HG02642 (cell line): Measurements from ENCODE around the gene ZFYVE27.

Experiments used
- ATAC-seq: cut with Tn5 transposase; IDR thresholded peaks from one replicate; pipeline ENCODE4 v1.9.1; 2021; ENCODE audit warnings: mild to moderate bottlenecking; ENCODE audit not compliant: unreplicated experiment, poor library complexity

Gene ZFYVE27

DNA sequence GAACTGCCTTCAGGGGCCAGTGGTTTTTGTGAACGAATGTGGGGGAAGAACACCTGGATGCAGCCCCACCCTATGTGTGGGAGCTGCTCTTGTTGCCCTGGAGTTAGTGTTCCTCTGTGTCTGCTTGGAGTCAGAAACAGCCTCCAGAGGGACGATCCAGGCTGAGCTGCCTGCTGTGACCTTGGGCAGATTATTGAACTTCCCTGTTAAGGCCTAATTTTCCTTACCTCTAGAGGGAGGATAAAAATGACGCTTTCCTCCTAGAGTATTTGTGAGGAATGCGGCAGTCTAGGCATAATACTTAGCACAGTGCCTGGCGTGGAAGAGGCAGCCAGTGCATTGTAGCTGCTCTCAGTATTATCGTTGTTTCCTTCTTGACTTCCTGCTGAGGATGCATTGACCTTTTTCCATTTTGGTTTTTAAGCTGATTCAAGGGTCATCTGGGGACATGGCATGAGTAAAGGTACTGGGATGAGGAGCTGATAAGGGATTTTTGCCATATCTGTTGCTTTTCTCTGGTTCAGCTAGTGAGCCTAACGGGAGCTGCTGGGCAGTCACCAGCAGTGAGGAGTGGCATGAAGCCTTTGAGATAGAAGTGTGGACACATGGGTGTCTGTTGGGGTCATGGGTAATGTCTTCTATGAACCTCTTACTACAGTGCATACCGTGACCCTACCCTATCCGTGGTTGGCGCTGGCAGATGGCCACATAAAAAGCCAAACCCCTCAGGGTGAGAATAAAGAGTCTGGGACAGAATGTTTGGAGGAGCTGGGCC, 6.4 kb downstream of the ZFYVE27 start:
- ATAC-seq: no peak

DNA sequence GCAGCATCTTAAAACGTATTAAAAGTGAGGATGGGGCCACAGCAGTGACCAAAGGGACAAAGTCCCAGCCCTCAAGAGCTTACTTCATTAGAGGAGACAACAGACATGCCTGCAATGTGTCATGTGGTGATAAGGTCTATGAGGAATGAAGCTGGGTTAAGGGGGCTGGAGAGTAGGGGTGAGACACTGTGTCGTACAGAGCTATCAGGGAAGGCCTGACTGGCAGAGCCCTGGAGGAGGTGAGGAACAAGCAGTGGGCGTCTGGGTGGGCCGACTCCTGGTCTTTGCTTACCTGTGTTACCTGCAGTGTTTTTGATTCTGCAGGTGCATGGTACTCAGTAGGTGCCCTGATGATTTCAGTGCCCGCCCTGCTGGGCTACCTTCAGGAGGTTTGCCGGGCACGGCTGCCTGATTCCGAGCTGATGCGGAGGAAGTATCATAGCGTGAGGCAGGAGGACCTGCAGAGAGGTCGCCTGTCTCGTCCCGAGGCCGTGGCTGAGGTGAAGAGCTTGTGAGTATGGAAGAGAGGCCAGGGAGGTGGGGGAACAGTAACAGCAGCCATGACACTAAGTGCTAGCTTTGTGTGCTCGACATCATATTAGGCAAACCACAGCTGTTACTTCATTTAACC, 7.6 kb downstream of the ZFYVE27 start:
- no peak for ATAC-seq

DNA sequence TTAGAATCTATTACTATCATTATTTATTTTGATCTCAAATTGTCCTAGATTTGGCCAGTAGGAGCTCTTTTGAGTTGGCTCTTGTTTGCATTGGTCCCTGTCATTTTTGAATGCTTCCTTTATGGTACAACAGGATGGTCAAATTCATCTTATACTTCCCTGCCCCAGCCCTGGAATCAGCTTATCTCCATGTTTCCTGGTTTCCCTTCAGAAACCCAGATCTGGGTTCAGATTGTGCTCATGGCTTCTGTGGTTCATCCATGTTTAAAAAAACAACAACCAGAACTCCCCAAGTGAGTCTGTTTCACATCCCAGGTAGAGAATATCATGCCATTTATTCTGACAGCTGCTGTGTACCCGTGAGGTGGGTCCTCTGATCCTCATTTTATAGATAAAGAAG, 10.6 kb downstream of the ZFYVE27 start:
- ATAC-seq: no peak

DNA sequence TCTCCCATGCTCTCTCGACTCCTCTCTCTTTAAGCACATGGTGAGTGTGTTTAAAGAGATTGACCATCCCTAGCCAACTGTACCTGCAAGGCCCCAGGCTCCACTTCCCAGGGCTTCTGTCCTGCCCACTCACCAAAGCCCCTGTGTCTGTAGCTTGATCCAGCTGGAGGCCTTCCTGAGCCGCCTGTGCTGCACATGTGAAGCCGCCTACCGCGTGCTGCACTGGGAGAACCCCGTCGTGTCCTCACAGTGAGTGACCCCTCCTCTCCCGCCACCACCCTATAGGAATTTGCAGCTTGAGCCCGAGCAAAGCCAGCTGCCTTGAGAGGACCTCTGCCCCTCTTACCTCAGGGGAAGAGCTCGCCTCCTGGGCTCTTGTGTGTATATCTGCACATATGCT, 11.2 kb downstream of the ZFYVE27 start:
- no peak for ATAC-seq

DNA sequence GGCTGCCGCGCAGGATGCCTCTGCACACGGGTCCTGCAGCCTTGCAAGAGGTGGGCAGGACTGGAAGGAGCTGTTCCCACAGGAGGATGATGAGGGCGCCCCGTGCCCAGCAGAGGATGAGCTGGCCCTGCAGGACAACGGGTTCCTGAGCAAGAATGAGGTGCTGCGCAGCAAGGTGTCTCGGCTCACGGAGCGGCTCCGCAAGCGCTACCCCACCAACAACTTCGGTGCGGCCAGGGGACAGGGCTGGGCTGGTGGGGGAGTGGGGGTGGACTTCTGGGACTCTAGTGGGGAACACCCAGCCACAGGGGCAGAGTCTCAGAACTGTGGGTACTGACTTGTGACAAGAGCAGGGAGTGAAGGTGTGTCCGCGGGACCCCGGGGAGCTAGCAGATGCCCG, 16.0 kb downstream of the ZFYVE27 start:
- ATAC-seq: no peak

DNA sequence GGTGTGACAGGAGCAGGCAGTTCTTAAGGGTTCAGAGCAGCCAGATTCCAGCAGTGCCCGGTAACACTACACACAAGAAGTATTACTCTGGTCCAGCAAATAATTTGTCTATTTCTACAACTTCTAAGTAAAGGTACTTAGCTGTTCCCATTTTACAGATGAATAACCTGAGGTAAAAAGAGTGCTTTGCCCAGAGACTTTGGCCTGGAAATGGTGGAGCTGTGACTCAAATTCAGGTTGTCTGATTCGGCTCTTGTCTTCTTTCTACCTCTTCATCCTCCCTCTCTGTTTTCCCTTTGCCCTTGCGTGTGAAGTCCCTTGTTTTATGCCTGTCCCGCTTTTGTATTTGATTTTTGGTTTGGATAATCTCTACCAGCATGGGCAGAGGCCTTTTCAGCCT, 17.8 kb downstream of the ZFYVE27 start:
- ATAC-seq: no peak

DNA sequence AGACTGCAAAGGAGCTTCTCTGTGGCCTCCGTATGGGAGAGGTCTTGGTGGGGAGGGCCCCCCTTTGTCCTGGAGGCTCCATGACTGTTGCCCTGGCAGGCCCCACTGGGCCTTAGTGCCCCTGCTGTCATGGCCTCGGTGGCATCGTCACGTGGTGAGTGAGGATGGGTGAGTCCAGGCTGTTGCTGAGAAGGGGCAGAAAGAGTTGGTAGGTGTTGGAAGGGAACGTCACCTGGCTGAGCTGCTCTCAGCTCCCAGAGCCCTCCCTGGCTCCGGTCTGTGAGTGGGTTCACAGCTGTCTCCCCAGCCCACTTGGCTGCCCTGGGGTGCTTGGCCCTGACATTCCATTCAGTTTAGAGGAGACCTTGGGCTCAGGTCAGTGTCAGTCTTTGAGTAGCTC, 18.8 kb downstream of the ZFYVE27 start:
- no peak for ATAC-seq

DNA sequence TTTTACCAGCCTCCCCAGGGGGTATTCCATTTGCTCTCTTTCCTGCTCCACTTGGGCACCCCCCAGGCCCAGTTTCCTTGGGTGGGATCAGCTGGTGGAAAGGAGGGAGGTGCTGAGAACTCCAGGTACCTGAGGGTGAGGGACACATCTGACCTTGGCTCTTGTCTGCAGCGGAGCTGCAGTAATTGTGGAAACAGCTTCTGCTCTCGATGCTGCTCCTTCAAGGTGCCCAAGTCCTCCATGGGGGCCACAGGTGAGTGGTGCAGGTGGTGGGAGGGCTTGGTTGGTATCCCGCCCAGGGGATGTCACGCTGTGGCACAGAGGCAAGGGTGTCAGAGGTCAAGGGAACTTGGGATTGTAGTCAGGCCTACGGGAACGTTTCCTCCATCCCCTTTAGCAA, 20.5 kb downstream of the ZFYVE27 start:
- no peak for ATAC-seq

DNA sequence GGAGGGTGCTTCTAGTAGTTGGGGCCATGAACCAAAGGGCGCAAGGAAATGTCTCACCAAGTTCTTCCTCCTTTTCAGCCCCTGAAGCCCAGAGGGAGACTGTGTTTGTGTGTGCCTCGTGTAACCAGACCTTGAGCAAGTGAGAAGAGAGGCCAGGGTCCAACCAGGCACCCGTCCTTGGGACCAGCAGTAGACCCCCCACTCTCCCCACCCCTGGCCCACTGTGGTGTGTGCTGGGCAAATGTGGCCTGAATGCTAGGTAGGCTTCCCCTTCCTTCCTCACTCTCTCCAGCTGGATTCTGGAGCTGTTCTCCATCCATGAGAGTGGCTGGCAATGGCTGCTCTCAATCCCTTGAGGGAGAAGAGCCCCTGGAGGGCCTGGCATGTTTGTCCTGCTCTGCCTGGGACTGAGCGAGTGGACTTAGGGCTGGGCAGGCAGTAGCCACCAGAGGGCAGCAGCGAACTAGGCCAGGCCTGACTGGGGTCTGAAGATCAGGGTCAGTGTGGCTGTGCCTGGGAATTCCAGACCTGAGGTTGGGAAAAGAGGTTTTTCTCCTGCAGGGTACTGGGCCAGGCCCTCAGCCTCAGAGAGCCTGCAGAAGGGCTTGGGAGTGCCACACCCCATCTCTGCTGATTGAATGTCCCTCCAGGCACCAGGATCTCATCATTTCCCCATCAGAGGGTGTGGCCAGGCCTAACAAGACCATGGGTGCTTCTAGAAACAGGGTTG, 22.4 kb downstream of the ZFYVE27 start:
- ATAC-seq: no peak

DNA sequence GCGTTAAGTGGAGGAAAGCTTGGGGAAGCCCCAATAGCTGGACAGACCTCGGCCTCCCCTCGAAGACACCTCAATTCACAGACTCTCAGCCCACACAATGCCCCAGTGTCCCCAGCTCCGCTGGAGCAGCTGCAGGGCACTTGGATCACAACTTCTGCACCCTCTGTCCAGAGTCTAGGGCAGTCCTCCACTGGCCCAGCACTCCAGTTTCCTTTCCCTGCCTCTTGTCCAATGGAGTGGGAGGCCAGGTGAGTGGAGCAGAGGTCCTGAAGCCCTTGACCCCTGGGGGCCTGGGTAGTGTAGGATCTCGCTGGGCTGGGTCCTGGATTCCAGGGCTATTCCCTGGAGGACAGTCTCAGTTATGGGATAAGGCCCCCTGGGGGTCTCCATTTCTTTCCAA, 23.0 kb downstream of the ZFYVE27 start:
- ATAC-seq: no peak

DNA sequence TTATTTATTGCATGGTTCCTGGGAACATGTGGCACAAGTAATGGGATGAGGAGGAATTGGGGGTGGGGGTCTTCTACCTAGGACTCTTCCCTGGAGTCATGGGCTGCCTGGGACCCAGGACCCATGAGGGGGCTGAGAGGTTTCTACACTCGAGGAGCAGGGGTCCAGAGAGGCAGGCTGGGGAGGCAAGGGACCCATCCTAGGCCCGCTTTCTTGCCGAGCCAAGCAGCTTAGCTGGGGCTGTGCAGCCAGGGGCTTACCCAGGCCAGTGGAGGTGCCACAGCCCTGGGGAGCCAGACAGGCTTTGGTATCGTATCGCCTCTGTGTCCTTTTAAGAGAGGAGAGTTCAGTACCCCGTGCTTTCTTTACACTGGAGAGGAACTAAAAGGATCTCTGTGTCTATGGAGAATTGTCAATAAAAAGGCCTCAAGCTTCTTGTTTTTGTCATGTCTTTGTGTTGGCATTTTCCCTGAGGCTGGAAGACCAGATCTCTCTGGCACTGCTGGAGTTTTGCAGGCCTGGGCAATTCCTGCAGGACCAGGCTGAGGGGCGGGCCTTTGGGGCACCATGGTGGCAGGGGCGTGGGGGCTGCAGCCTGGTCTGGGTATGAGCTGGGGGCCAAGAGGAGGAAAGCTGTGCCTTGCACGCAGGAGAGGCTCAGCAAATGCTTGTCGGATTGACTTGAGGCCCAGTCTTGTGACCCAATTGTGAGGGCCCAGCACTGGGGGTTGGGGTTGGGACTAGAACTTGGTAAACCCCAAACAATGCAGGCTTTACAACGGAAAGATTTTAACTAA, 23.7 kb downstream of the ZFYVE27 start:
- no peak for ATAC-seq

DNA sequence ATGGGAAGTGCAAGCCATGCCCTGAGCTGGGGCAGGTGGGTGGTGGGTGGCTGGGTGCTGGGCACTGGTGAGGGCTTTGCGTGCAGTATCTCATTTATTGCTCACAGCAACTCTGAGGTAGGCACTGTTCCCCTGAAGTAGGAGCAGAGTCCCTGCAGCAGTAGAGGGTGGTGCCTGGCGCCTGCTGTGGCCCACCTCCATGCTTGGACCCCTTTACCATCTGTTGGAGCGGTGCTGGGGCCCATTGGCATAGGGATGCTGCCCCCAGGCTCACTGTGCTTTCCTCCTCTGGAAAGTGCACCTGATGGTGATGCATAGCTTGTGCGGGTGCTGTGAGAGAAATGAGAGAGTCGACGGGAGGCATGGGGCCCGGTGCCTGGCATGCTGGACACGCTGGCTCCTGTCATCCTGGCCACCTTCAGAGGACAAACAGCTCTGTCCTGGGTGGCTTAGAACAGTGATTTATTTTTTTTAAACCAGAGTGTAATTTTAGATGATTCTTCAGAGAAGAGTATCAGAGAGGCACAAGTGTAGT, 24.5 kb downstream of the ZFYVE27 start:
- ATAC-seq: no peak

DNA sequence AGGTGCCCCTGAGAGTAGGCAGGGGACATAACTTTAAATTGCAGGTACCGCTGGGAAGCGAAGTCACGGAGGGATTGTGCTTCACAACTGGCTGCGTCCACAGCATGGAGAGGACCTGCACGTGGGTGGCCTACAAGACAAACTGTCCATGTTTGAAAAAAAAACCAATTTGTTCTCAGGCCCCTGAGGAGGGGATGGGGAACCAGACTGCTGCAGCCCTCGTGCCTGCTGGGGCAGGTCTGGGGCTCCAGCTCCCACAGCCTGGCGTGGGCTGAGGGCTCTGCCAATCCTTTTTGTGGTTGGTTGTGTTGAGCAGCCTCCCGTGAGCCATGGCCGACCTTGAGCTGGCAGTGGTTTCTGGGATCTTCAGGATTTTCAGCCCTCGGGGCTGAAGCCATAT, 25.1 kb downstream of the ZFYVE27 start:
- ATAC-seq: no peak

DNA sequence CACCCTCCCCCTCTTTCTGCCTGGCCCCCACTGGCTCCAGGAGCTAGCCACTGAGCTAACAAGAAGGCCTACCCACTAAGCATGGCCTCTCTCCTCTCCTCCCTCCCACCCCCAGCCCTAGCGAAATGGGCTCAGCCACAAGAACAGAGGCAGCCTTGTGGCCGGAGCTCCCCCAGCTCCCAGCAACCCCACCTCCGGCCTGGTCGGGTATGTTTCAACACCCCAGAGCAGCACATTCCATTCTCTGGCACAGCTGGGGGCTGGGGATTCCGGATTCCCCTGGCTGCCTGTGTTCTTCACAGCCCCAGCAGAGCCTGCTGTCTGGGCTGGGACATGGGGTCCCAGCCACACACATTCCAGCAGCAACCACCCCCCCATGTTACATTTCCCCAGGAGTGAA, 25.9 kb downstream of the ZFYVE27 start:
- no peak for ATAC-seq

DNA sequence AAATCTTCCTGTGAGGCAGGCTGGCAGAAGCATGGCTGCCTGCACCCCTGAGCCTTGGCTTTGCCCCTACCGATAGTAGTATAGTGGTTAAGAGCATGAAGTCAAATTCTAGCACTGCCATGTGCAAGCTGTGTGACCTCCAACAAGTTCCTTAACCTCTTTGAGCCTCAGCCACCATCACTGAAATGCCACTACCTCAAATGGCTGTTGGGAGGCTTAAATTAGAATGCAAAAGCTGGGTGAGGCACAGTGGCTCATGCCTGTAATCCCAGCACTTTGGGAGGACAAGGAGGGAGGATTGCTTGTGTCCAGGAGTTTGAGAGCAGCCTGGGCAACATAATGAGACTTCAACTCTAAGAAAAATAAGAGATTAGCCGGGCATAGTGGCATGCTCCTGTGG, 26.5 kb downstream of the ZFYVE27 start:
- ATAC-seq: no peak

DNA sequence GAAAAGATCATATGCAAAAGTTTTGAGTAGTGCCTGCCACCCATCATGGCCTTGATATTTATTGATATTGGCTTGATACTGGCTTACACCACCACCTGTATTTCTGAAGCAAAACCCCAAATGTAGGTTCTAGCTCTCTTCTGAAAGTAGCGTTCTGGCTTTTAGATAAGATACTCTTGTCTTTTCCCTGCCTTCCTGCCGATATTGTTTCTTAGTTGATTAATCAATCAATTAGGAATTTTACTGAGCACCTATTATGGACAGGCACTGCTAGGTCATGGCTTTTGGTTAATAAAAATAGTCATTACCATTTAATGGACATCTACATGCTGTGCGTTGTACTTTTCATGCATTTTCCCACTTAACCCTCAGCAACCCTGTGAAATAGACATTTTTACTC, 27.0 kb downstream of the ZFYVE27 start:
- no peak for ATAC-seq

DNA sequence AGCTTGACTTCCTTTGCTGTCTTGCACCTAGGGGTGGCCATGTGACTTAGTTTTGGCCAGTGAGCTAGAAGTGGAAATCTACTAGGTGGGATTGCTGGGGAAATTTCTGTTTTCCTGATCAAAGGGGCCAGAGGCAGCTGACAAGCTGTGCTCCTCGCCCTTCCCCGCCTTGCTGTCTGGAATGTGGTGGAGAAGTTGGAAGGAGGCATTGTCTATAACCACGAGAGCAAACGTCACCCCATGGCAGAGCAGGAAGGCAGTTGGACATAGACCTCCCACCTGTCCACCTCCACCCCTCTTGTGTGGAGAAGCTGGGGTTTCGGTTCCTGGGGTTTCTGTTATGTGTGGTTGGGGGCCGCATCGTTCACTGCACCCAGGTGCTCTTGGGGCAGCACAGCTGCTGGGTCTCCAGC, 27.6 kb downstream of the ZFYVE27 start:
- no peak for ATAC-seq

DNA sequence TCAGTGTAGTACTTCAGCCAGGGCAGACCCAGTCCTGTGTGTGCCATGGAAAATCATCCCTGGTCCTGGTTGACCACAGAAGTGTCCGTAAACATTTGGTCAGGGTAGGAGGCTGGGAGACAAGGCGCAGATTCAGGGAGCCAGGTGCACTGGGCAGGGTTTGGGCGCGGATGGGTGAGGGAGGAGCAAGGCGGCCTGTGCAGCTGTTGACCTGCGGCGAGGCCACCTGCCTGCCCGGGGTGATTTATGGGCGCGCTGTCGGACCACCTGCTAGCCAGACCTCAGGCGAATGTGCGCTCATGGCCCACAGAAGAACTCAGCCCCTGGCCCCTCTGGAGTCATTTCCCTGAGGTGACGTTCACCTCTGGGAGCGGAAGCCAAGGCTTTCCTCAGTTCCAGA, 28.3 kb downstream of the ZFYVE27 start:
- no peak for ATAC-seq

DNA sequence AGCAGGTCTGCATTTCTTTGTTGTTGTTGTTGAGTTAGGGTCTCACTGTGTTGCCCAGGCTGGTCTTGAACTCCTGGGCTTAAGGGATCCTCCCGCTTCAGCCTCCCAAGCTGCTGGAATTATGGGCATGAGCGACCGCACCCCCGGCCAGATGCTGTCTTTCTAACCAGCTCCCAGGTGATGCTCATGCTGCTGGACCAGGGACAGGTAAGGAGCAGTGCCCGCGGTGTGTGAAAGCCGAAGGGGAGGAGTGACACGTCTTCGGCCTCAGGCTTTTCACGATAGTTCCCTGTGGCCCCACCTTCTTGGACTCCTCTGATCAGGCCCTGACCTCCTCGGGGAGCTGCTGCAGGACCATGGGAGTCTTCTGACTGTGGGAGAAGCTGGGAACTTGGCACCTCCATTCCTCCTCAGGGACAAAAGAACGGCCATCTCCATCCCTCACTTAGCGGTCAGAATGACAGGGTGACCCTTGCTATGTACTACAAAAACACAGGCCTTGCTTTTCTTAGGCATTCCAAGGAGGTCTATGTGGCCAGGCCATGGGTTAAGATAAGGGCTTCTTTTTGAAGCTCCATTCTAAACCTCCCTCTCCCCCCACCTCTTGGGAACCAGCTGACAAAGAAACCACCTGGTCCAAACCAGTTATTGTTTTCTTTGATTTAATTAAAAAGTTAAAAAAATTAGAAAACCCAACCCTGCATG, 29.3 kb downstream of the ZFYVE27 start:
- no peak for ATAC-seq
